Liver (tissue), 3 donors: ENCODE results near the gene LGR4.
"Not testable (repeated sequence)": the region's sequence is repeated elsewhere in the genome, so short reads cannot be mapped to it uniquely, and the experiment has no call there.

ENCODE experiments used
- ATF3 ChIP-seq: IDR thresholded peaks from 2 replicates; pipeline ENCODE4 v1.6.1; 2016; ENCODE audit warnings: antibody characterized with exemption
- CTCF ChIP-seq: fragments of 150-350 bp; IDR thresholded peaks from 2 replicates; pipeline ENCODE4 v1.5.1; 2017; ENCODE audit warnings: improper control_type of control experiment, low read depth, low read length; ENCODE audit not compliant: missing input control
- FOXA1 ChIP-seq: IDR thresholded peaks from 2 replicates; pipeline ENCODE4 v1.6.1; 2016; ENCODE audit warnings: antibody characterized with exemption
- MAX ChIP-seq: IDR thresholded peaks from 2 replicates; pipeline ENCODE4 v1.6.1; 2016; ENCODE audit warnings: antibody characterized with exemption
- RAD21 ChIP-seq, 2 donors: IDR thresholded peaks; 2 replicates each; pipeline ENCODE4 v1.6.1; 2016; ENCODE audit warnings: antibody characterized with exemption in 2 of 2, mild to moderate bottlenecking in 2 of 2
- REST ChIP-seq: IDR thresholded peaks from 2 replicates; pipeline ENCODE4 v1.6.1; 2016; ENCODE audit warnings: antibody characterized with exemption, mild to moderate bottlenecking
- RXRA ChIP-seq, 2 donors: IDR thresholded peaks; 2 replicates each; pipeline ENCODE4 v1.6.1; 2017 to 2018; ENCODE audit warnings: antibody characterized with exemption in 2 of 2, mild to moderate bottlenecking in 1 of 2
- SP1 ChIP-seq: IDR thresholded peaks from 2 replicates; pipeline ENCODE4 v1.6.1; 2018; ENCODE audit warnings: antibody characterized with exemption, mild to moderate bottlenecking
- TAF1 ChIP-seq: conservative IDR thresholded peaks from 2 replicates; pipeline ENCODE4 v1.6.1; 2016; ENCODE audit warnings: antibody characterized with exemption, mild to moderate bottlenecking
- YY1 ChIP-seq: IDR thresholded peaks from 2 replicates; pipeline ENCODE4 v1.6.1; 2016; ENCODE audit warnings: antibody characterized with exemption, mild to moderate bottlenecking
- ZBTB33 ChIP-seq: IDR thresholded peaks from 2 replicates; pipeline ENCODE4 v1.6.1; 2016; ENCODE audit warnings: antibody characterized with exemption
- donor health status: healthy.
- donor health status: healthy.

GRCh38 chr11:27517490-27517889, 44.9 kb upstream of the LGR4 start:
- not testable (repeated sequence) for TF ChIP-seq RAD21 (IDR thresholded peaks at IDR 0.05); CTCF; REST; SP1; TAF1; ZBTB33; FOXA1; YY1; RXRA (IDR thresholded peaks at IDR 0.05); ATF3; MAX
